Vagina (tissue), 2 donors: Measurements from ENCODE around the gene TMEM252.

ENCODE experiments used
- CTCF ChIP-seq, 3 experiments: fragments of 450-650 bp in 2 of 3; fragments of 200-600 bp in 1 of 3; sonication (generic) in 1 of 3; IDR thresholded peaks; one replicate each; pipeline ENCODE4 v1.5.1; 2017 to 2019; ENCODE audit warnings: antibody characterized with exemption in 3 of 3, mild to moderate bottlenecking in 2 of 3, moderate library complexity in 2 of 3
- POLR2A ChIP-seq, 2 donors: fragments of 450-650 bp; IDR thresholded peaks; one replicate each; pipeline ENCODE4 v1.6.1; 2017; ENCODE audit warnings: antibody characterized with exemption in 2 of 2, mild to moderate bottlenecking in 2 of 2, moderate library complexity in 2 of 2
- POLR2AphosphoS5 ChIP-seq, 2 donors: sonication (generic); formaldehyde crosslinking; IDR thresholded peaks; one replicate each; pipeline ENCODE4 v1.9.0; 2017; ENCODE audit warnings: antibody characterized with exemption in 2 of 2, mild to moderate bottlenecking in 2 of 2, low read depth in 1 of 2; ENCODE audit not compliant: insufficient read depth in 1 of 2

- TF ChIP-seq POLR2A (IDR thresholded peaks at IDR 0.05) (no peak), CTCF (IDR thresholded peaks at IDR 0.05) (no peak), POLR2AphosphoS5 (IDR thresholded peaks at IDR 0.05; ENCODE audit: insufficient read depth in 1 of 2, low read depth in 1 of 2) (no peak)
These were observed 45.4 kb downstream of the TMEM252 start for GRCh38 chr9:68495247-68495646.
